ENCODE data around the gene HUS1B. TPM values are rescaled to one million over a fixed set of nuclear protein-coding genes. Genes with fewer than 3 reads are reported as not detected.

HUS1B gene
- total and polyA plus RNA-seq, 2 experiments from 2014 or later = 0.33 to 1.2 TPM

DNA sequence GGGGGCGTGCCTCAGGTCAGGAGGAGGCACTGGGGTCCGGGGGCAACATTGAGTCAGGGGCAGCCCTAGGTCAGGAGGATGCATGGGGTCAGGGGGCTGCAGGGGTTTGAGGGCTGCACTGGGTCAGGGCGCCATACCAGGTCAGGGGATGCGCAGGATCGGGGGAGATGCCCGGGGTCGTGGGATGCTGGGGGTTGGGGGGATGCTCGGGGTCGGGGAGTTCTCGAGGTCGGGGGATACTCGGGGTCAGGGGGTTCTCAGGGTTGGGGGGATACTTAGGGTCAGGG lies 36.8 kb upstream of the HUS1B start:
- TF ChIP-seq EZH2 (IDR thresholded peaks at IDR 0.05; ENCODE audit: borderline replicate concordance) (no peak), EZH2phosphoT487 (IDR thresholded peaks at IDR 0.05; ENCODE audit: low read depth, severe bottlenecking, unreplicated experiment) (no peak)
- TF ChIP-seq, protein P1, sequence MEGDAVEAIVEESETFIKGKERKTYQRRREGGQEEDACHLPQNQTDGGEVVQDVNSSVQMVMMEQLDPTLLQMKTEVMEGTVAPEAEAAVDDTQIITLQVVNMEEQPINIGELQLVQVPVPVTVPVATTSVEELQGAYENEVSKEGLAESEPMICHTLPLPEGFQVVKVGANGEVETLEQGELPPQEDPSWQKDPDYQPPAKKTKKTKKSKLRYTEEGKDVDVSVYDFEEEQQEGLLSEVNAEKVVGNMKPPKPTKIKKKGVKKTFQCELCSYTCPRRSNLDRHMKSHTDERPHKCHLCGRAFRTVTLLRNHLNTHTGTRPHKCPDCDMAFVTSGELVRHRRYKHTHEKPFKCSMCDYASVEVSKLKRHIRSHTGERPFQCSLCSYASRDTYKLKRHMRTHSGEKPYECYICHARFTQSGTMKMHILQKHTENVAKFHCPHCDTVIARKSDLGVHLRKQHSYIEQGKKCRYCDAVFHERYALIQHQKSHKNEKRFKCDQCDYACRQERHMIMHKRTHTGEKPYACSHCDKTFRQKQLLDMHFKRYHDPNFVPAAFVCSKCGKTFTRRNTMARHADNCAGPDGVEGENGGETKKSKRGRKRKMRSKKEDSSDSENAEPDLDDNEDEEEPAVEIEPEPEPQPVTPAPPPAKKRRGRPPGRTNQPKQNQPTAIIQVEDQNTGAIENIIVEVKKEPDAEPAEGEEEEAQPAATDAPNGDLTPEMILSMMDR (IDR thresholded peaks at IDR 0.05; ENCODE audit: poor library complexity) = no peak
- WGBS (ENCODE audit: low lambda C conversion rate, missing lambda C conversion rate) = 92% methylated on average over 2 of the region's 12 CpGs

DNA sequence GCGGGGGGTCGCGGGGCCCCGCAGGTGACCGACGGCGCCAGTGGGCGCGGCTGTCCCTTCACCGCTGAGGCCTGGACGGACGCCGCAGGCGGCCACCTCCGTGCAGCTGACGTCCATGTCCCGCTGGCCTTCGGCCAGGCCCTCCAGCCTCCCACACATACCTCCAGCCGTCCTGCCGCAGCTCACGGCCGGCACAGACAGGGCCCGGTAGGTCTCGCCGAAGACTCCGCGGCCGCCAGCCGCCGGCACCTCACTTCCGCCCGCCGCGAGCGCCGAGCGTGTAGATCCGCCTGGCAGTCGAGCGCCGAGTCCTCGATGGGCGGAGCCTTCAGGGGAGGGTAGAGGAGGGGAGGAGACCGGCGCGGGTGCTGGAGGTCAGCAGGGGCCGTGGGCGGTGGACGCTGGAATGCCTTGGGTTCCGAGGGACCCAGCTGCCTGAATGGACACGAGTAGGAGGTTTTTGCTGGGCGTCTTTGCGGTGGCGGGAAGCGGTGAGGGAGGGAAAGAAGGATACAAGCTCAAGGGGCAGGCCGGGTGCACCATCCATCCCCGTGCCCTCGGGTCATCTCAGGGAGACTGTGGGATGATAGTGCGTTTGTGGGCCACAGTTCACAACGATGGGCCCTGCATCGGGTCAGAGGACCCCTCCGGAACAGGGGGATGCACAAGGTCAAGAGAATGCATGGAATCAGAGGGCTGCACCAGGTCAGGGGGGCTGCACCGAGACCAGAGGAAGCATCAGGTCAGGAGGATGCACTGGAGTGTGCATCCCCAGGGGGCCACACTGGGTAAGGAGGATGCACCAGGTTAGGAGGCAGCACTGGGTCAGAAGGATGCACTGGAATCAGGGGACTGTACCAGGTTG lies 36.2 kb upstream of the HUS1B start, which contains the start of gene EXOC2:
Gene EXOC2, minus strand, starts transcription at position 282 of the 865 bp plus-strand sequence. CDS start 55,321 bp downstream, outside the sequence.
- TF ChIP-seq EZH2 (IDR thresholded peaks at IDR 0.05; ENCODE audit: borderline replicate concordance) (no peak), EZH2phosphoT487 (IDR thresholded peaks at IDR 0.05; ENCODE audit: low read depth, severe bottlenecking, unreplicated experiment) (no peak)
- TF ChIP-seq, protein P1 (IDR thresholded peaks at IDR 0.05; ENCODE audit: poor library complexity) = no peak
- DNase-seq (ENCODE audit: low spot score) = peak; percentile 94
- no peaks in the 10 kb centered on the region for H3K9me3 ChIP-seq (ENCODE audit: low read depth)

More for the DNA sequence above, 36.8 kb upstream of the HUS1B start:
- no peaks in the 10 kb centered on the region for H3K27me3 ChIP-seq
- no peaks in the 10 kb centered on the region for H4K20me1 ChIP-seq (ENCODE audit: insufficient read depth, poor library complexity, severe bottlenecking)
- no peaks in the 10 kb centered on the region for H3K9me2 ChIP-seq (replicated peaks; ENCODE audit: insufficient read depth)
- H3K4me1 ChIP-seq (ENCODE audit: insufficient read depth) = peaks cover 4% of the 10 kb centered on the region
- no peak overlapping the region for H3K4me3 ChIP-seq
- H3K36me3 ChIP-seq (replicated peaks; ENCODE audit: insufficient read depth, low read depth) = no peaks in the 10 kb centered on the region
- H3K4me2 ChIP-seq = peak overlapping the region; percentile 79
- H3K9me3 ChIP-seq (ENCODE audit: low read depth) = no peaks in the 10 kb centered on the region
- H2AFZ ChIP-seq = peak overlapping the region; percentile 72
- H3K27ac ChIP-seq = no peak overlapping the region
- no peak for DNase-seq (ENCODE audit: low spot score)
- peaks cover 40% of the 10 kb centered on the region for H3K79me2 ChIP-seq

DNA sequence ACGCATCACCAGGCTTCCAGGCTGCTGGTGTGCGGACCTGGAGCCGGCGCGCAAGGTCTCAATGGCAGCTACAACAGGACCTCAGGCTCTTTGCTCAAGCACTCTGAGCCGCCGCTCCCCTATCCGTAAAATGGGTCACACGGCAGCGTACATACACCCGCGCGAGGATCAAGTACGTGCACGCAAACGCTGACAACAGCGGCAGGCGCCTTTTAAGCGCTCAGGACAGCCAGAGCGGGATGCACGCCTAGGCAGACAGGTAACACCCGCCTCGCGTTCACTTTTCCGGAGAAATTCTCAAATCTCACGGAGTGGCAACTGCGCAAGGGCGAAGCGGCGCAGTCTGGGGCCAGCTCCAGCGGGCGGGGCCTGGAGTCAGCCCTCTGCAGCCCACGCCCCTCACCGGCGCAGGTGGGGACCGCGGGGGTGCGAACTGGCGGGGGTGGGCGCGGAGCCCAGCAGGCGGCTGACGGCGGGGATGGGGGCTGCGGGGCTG lies 35.5 kb upstream of the HUS1B start:
- Histone ChIP-seq H3K9me3 (ENCODE audit: low read depth) (no peaks in the 10 kb centered on the region), H3K4me2 (peak overlapping the region; percentile 79), H3K9me2 (replicated peaks; ENCODE audit: insufficient read depth) (no peaks in the 10 kb centered on the region), H2AFZ (peak overlapping the region; percentile 72), H3K79me2 (peaks cover 53% of the 10 kb centered on the region), H3K27ac (peak overlapping the region; percentile 96), H3K4me1 (ENCODE audit: insufficient read depth) (peaks cover 4% of the 10 kb centered on the region), H4K20me1 (ENCODE audit: insufficient read depth, poor library complexity, severe bottlenecking) (no peaks in the 10 kb centered on the region), H3K36me3 (replicated peaks; ENCODE audit: insufficient read depth, low read depth) (no peaks in the 10 kb centered on the region), H3K27me3 (no peaks in the 10 kb centered on the region), H3K4me3 (peak overlapping the region; percentile 89)
- TF ChIP-seq EZH2phosphoT487 (IDR thresholded peaks at IDR 0.05; ENCODE audit: low read depth, severe bottlenecking, unreplicated experiment) (no peak), EZH2 (IDR thresholded peaks at IDR 0.05; ENCODE audit: borderline replicate concordance) (no peak)
- TF ChIP-seq, protein P1 (IDR thresholded peaks at IDR 0.05; ENCODE audit: poor library complexity) = no peak
- peak; percentile 81 for DNase-seq (ENCODE audit: low spot score)
- WGBS (ENCODE audit: low lambda C conversion rate, missing lambda C conversion rate) = under 1% methylated on average over 39 of the region's 45 CpGs

More for the DNA sequence above, 36.2 kb upstream of the HUS1B start, which contains the start of gene EXOC2:
- peak within 1 kb of the TSS; percentile 79 for H3K4me2 ChIP-seq
- H2AFZ ChIP-seq = peak within 1 kb of the TSS; percentile 72
- no peaks in the 10 kb centered on the region for H4K20me1 ChIP-seq (ENCODE audit: insufficient read depth, poor library complexity, severe bottlenecking)
- H3K36me3 ChIP-seq (replicated peaks; ENCODE audit: insufficient read depth, low read depth) = no peaks in the 10 kb centered on the region
- H3K4me1 ChIP-seq (ENCODE audit: insufficient read depth) = peaks cover 4% of the 10 kb centered on the region
- no peaks in the 10 kb centered on the region for H3K9me2 ChIP-seq (replicated peaks; ENCODE audit: insufficient read depth)
- H3K27ac ChIP-seq = peak within 1 kb of the TSS; percentile 96
- H3K79me2 ChIP-seq = peaks cover 46% of the 10 kb centered on the region
- 3% methylated on average over 41 of the region's 63 CpGs for WGBS (ENCODE audit: low lambda C conversion rate, missing lambda C conversion rate)
- H3K27me3 ChIP-seq = no peaks in the 10 kb centered on the region
- H3K4me3 ChIP-seq = peak within 1 kb of the TSS; percentile 89

Data from hepatocyte (in vitro differentiated cells).